ENCODE data around the gene RNF207.

The RNF207 gene

GRCh38 chr1:6166221-6166620, 39.7 kb upstream of the RNF207 start:
- Histone ChIP-seq H3K4me3 (ENCODE audit: low read length) (no peak overlapping the region), H3K4me1 (ENCODE audit: insufficient read depth, low read length) (no peaks in the 10 kb centered on the region), H3K27ac (ENCODE audit: low read depth, low read length) (no peak overlapping the region), H3K36me3 (ENCODE audit: insufficient read depth, low read length) (no peaks in the 10 kb centered on the region), H3K27me3 (ENCODE audit: insufficient read depth, low read length) (no peaks in the 10 kb centered on the region), H3K9me3 (ENCODE audit: insufficient read depth, low read depth, low read length) (no peaks in the 10 kb centered on the region), H3K9ac (ENCODE audit: low read depth, low read length) (no peak overlapping the region)
- WGBS: 85% methylated on average over 10 of the region's 10 CpGs

GRCh38 chr1:6166655-6167390, 39.1 kb upstream of the RNF207 start:
- 88% methylated on average over 19 of the region's 19 CpGs for WGBS
- H3K36me3 ChIP-seq (ENCODE audit: insufficient read depth, low read length): no peaks in the 10 kb centered on the region
- H3K27ac ChIP-seq (ENCODE audit: low read depth, low read length): no peak overlapping the region
- no peaks in the 10 kb centered on the region for H3K4me1 ChIP-seq (ENCODE audit: insufficient read depth, low read length)
- H3K27me3 ChIP-seq (ENCODE audit: insufficient read depth, low read length): no peaks in the 10 kb centered on the region
- H3K4me3 ChIP-seq (ENCODE audit: low read length): no peak overlapping the region
- H3K9me3 ChIP-seq (ENCODE audit: insufficient read depth, low read depth, low read length): no peaks in the 10 kb centered on the region
- H3K9ac ChIP-seq (ENCODE audit: low read depth, low read length): no peak overlapping the region

GRCh38 chr1:6167391-6168303, 38.3 kb upstream of the RNF207 start:
- WGBS: 92% methylated on average over 34 of the region's 34 CpGs
- no peaks in the 10 kb centered on the region for H3K4me1 ChIP-seq (ENCODE audit: insufficient read depth, low read length)
- H3K27me3 ChIP-seq (ENCODE audit: insufficient read depth, low read length): no peaks in the 10 kb centered on the region

GRCh38 chr1:6168947-6169586, 36.9 kb upstream of the RNF207 start:
- 85% methylated on average over 18 of the region's 18 CpGs for WGBS
- no peak overlapping the region for H3K9ac ChIP-seq (ENCODE audit: low read depth, low read length)
- no peaks in the 10 kb centered on the region for H3K36me3 ChIP-seq (ENCODE audit: insufficient read depth, low read length)
- no peak overlapping the region for H3K4me3 ChIP-seq (ENCODE audit: low read length)
- no peaks in the 10 kb centered on the region for H3K27me3 ChIP-seq (ENCODE audit: insufficient read depth, low read length)
- no peak overlapping the region for H3K27ac ChIP-seq (ENCODE audit: low read depth, low read length)
- no peaks in the 10 kb centered on the region for H3K9me3 ChIP-seq (ENCODE audit: insufficient read depth, low read depth, low read length)
- H3K4me1 ChIP-seq (ENCODE audit: insufficient read depth, low read length): no peaks in the 10 kb centered on the region

More at GRCh38 chr1:6167391-6168303, 38.3 kb upstream of the RNF207 start:
- Histone ChIP-seq H3K4me3 (ENCODE audit: low read length) (no peak overlapping the region), H3K36me3 (ENCODE audit: insufficient read depth, low read length) (no peaks in the 10 kb centered on the region), H3K9me3 (ENCODE audit: insufficient read depth, low read depth, low read length) (no peaks in the 10 kb centered on the region), H3K27ac (ENCODE audit: low read depth, low read length) (no peak overlapping the region), H3K9ac (ENCODE audit: low read depth, low read length) (no peak overlapping the region)

GRCh38 chr1:6170116-6170741, 35.7 kb upstream of the RNF207 start:
- no peak overlapping the region for H3K4me3 ChIP-seq (ENCODE audit: low read length)

GRCh38 chr1:6170742-6171201, 35.1 kb upstream of the RNF207 start:
- no peaks in the 10 kb centered on the region for H3K9me3 ChIP-seq (ENCODE audit: insufficient read depth, low read depth, low read length)
- no peak overlapping the region for H3K27ac ChIP-seq (ENCODE audit: low read depth, low read length)
- H3K9ac ChIP-seq (ENCODE audit: low read depth, low read length): no peak overlapping the region
- 0 out of 2 replicates have a peak, but pooled peaks cover under 1% of the 10 kb centered on the region for H3K27me3 ChIP-seq (ENCODE audit: insufficient read depth, low read length)
- WGBS: 92% methylated on average over 19 of the region's 19 CpGs
- H3K4me1 ChIP-seq (ENCODE audit: insufficient read depth, low read length): no peaks in the 10 kb centered on the region
- H3K36me3 ChIP-seq (ENCODE audit: insufficient read depth, low read length): no peaks in the 10 kb centered on the region
- H3K4me3 ChIP-seq (ENCODE audit: low read length): no peak overlapping the region

More at GRCh38 chr1:6170116-6170741, 35.7 kb upstream of the RNF207 start:
- H3K9me3 ChIP-seq (ENCODE audit: insufficient read depth, low read depth, low read length): no peaks in the 10 kb centered on the region
- H3K36me3 ChIP-seq (ENCODE audit: insufficient read depth, low read length): no peaks in the 10 kb centered on the region
- H3K4me1 ChIP-seq (ENCODE audit: insufficient read depth, low read length): no peaks in the 10 kb centered on the region
- 91% methylated on average over 16 of the region's 16 CpGs for WGBS
- H3K27ac ChIP-seq (ENCODE audit: low read depth, low read length): no peak overlapping the region
- H3K27me3 ChIP-seq (ENCODE audit: insufficient read depth, low read length): no peaks in the 10 kb centered on the region
- no peak overlapping the region for H3K9ac ChIP-seq (ENCODE audit: low read depth, low read length)

- Histone ChIP-seq H3K27ac (ENCODE audit: low read depth, low read length) (no peak overlapping the region), H3K4me3 (ENCODE audit: low read length) (no peak overlapping the region), H3K36me3 (ENCODE audit: insufficient read depth, low read length) (no peaks in the 10 kb centered on the region), H3K27me3 (ENCODE audit: insufficient read depth, low read length) (peaks cover 9% of the 10 kb centered on the region; the same call in 1 of the 2 replicates), H3K9ac (ENCODE audit: low read depth, low read length) (no peak overlapping the region), H3K4me1 (ENCODE audit: insufficient read depth, low read length) (no peaks in the 10 kb centered on the region), H3K9me3 (ENCODE audit: insufficient read depth, low read depth, low read length) (no peaks in the 10 kb centered on the region)
- WGBS: 58% methylated on average over 10 of the region's 10 CpGs
Observed at GRCh38 chr1:6171548-6172124, 34.3 kb upstream of the RNF207 start.

GRCh38 chr1:6172549-6172948, 33.4 kb upstream of the RNF207 start:
- WGBS: 93% methylated on average over 10 of the region's 10 CpGs
- H3K27ac ChIP-seq (ENCODE audit: low read depth, low read length): no peak overlapping the region
- no peaks in the 10 kb centered on the region for H3K4me1 ChIP-seq (ENCODE audit: insufficient read depth, low read length)
- H3K9ac ChIP-seq (ENCODE audit: low read depth, low read length): no peak overlapping the region
- H3K9me3 ChIP-seq (ENCODE audit: insufficient read depth, low read depth, low read length): no peaks in the 10 kb centered on the region
- H3K4me3 ChIP-seq (ENCODE audit: low read length): no peak overlapping the region
- no peaks in the 10 kb centered on the region for H3K36me3 ChIP-seq (ENCODE audit: insufficient read depth, low read length)
- H3K27me3 ChIP-seq (ENCODE audit: insufficient read depth, low read length): peaks cover 17% of the 10 kb centered on the region

- Histone ChIP-seq H3K36me3 (ENCODE audit: insufficient read depth, low read length) (no peaks in the 10 kb centered on the region), H3K9ac (ENCODE audit: low read depth, low read length) (no peak overlapping the region), H3K4me3 (ENCODE audit: low read length) (no peak overlapping the region), H3K4me1 (ENCODE audit: insufficient read depth, low read length) (no peaks in the 10 kb centered on the region), H3K27ac (ENCODE audit: low read depth, low read length) (no peak overlapping the region), H3K27me3 (ENCODE audit: insufficient read depth, low read length) (peaks cover 39% of the 10 kb centered on the region), H3K9me3 (ENCODE audit: insufficient read depth, low read depth, low read length) (no peaks in the 10 kb centered on the region)
- 92% methylated on average over 5 of the region's 5 CpGs for WGBS
Observed at GRCh38 chr1:6174621-6175410, 31.1 kb upstream of the RNF207 start.

GRCh38 chr1:6175411-6175828, 30.5 kb upstream of the RNF207 start:
- Histone ChIP-seq H3K4me1 (ENCODE audit: insufficient read depth, low read length) (no peaks in the 10 kb centered on the region), H3K9ac (ENCODE audit: low read depth, low read length) (no peak overlapping the region), H3K27ac (ENCODE audit: low read depth, low read length) (no peak overlapping the region), H3K27me3 (ENCODE audit: insufficient read depth, low read length) (peaks cover 44% of the 10 kb centered on the region), H3K4me3 (ENCODE audit: low read length) (no peak overlapping the region), H3K9me3 (ENCODE audit: insufficient read depth, low read depth, low read length) (no peaks in the 10 kb centered on the region), H3K36me3 (ENCODE audit: insufficient read depth, low read length) (no peaks in the 10 kb centered on the region)
- WGBS: 92% methylated on average over 6 of the region's 6 CpGs
